ENCODE measurements around the gene PALM. TPM values are rescaled to one million over a fixed set of nuclear protein-coding genes. Genes with fewer than 3 reads are reported as not detected.
A peak's percentile ranks its signal among the peaks of the same experiment; 100 is the strongest.

The PALM gene
- total and polyA plus RNA-seq, 9 of the 15 experiments (the other 6 are each of a cell fraction or from before 2014, with no cell fraction given), result 0.04 to 6.6 (median 1.7) TPM

DNA sequence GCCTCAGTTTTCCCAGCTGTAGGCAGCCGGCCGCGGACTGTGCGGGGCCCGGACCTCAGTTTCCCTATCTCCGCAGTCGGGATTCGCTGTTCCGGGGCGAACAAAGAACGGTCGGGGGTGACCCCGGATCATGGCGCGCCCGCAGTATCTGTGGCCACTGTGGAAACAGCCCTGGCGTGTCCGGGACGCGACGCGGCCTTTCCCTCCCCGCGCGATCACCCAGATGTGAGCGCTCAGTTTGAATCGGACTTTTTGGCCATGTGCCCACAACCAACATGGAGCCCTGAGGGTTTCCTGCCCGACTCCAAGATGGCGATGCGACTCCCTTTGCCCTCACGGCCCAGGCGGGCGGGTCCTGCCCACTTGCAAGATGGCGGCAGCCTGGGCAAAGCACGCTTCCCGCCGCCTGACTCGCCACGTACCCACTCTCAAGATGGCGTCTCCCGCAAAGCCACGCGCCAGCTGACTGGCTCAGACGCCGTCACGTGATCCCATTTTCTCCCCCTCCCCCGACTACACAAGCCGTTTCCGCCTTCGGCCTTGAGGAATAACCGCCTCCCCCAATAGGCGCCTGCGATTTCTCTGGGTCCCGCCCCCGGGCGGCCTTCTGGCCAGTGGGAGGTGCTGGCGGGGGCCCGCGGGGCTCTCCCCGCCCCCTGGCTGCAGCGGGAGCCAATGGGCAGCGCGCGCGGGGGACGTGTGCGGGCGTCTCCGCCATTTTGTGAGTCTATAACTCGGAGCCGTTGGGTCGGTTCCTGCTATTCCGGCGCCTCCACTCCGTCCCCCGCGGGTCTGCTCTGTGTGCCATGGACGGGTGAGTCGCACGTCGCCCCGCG, 88.2 kb downstream of the PALM start, which contains the start of gene PTBP1 (continued):
- TF ChIP-seq, protein P1, sequence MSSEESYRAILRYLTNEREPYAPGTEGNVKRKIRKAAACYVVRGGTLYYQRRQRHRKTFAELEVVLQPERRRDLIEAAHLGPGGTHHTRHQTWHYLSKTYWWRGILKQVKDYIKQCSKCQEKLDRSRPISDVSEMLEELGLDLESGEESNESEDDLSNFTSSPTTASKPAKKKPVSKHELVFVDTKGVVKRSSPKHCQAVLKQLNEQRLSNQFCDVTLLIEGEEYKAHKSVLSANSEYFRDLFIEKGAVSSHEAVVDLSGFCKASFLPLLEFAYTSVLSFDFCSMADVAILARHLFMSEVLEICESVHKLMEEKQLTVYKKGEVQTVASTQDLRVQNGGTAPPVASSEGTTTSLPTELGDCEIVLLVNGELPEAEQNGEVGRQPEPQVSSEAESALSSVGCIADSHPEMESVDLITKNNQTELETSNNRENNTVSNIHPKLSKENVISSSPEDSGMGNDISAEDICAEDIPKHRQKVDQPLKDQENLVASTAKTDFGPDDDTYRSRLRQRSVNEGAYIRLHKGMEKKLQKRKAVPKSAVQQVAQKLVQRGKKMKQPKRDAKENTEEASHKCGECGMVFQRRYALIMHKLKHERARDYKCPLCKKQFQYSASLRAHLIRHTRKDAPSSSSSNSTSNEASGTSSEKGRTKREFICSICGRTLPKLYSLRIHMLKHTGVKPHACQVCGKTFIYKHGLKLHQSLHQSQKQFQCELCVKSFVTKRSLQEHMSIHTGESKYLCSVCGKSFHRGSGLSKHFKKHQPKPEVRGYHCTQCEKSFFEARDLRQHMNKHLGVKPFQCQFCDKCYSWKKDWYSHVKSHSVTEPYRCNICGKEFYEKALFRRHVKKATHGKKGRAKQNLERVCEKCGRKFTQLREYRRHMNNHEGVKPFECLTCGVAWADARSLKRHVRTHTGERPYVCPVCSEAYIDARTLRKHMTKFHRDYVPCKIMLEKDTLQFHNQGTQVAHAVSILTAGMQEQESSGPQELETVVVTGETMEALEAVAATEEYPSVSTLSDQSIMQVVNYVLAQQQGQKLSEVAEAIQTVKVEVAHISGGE (CRISPR knock-in tag; IDR thresholded peaks at IDR 0.05), result peak in 1 of 3 experiments; percentile 20; a peak in 1 of 6 replicates
- TF ChIP-seq, protein P2, sequence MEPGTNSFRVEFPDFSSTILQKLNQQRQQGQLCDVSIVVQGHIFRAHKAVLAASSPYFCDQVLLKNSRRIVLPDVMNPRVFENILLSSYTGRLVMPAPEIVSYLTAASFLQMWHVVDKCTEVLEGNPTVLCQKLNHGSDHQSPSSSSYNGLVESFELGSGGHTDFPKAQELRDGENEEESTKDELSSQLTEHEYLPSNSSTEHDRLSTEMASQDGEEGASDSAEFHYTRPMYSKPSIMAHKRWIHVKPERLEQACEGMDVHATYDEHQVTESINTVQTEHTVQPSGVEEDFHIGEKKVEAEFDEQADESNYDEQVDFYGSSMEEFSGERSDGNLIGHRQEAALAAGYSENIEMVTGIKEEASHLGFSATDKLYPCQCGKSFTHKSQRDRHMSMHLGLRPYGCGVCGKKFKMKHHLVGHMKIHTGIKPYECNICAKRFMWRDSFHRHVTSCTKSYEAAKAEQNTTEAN (CRISPR knock-in tag; IDR thresholded peaks at IDR 0.05), result no peak
- TF ChIP-seq FOXK1 (CRISPR knock-in tag; IDR thresholded peaks at IDR 0.05; ENCODE audit: borderline replicate concordance), result no peak
- peak; percentile 78; the same call in 1 of the 2 replicates for TF ChIP-seq JUN (IDR thresholded peaks at IDR 0.05; ENCODE audit: borderline replicate concordance, low read depth, low read length)
- no peak for TF ChIP-seq JUN (CRISPR knock-in tag; IDR thresholded peaks at IDR 0.05; ENCODE audit: borderline replicate concordance)
- TF ChIP-seq MECOM (CRISPR knock-in tag; IDR thresholded peaks at IDR 0.05), result 0 out of 2 replicates have a peak, but pooled peaks have one; percentile 18
- TF ChIP-seq HNRNPUL1 (IDR thresholded peaks at IDR 0.05; ENCODE audit: low read length), result no peak
- no peak for TF ChIP-seq TRIM24 (IDR thresholded peaks at IDR 0.05)
- TF ChIP-seq, protein P3, sequence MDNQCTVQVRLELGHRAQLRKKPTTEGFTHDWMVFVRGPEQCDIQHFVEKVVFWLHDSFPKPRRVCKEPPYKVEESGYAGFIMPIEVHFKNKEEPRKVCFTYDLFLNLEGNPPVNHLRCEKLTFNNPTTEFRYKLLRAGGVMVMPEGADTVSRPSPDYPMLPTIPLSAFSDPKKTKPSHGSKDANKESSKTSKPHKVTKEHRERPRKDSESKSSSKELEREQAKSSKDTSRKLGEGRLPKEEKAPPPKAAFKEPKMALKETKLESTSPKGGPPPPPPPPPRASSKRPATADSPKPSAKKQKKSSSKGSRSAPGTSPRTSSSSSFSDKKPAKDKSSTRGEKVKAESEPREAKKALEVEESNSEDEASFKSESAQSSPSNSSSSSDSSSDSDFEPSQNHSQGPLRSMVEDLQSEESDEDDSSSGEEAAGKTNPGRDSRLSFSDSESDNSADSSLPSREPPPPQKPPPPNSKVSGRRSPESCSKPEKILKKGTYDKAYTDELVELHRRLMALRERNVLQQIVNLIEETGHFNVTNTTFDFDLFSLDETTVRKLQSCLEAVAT (IDR thresholded peaks at IDR 0.05), result peak in 1 of 2 experiments; percentile 83; a peak in 1 of 4 replicates
- TF ChIP-seq, protein P4, sequence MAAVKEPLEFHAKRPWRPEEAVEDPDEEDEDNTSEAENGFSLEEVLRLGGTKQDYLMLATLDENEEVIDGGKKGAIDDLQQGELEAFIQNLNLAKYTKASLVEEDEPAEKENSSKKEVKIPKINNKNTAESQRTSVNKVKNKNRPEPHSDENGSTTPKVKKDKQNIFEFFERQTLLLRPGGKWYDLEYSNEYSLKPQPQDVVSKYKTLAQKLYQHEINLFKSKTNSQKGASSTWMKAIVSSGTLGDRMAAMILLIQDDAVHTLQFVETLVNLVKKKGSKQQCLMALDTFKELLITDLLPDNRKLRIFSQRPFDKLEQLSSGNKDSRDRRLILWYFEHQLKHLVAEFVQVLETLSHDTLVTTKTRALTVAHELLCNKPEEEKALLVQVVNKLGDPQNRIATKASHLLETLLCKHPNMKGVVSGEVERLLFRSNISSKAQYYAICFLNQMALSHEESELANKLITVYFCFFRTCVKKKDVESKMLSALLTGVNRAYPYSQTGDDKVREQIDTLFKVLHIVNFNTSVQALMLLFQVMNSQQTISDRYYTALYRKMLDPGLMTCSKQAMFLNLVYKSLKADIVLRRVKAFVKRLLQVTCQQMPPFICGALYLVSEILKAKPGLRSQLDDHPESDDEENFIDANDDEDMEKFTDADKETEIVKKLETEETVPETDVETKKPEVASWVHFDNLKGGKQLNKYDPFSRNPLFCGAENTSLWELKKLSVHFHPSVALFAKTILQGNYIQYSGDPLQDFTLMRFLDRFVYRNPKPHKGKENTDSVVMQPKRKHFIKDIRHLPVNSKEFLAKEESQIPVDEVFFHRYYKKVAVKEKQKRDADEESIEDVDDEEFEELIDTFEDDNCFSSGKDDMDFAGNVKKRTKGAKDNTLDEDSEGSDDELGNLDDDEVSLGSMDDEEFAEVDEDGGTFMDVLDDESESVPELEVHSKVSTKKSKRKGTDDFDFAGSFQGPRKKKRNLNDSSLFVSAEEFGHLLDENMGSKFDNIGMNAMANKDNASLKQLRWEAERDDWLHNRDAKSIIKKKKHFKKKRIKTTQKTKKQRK (IDR thresholded peaks at IDR 0.05; ENCODE audit: borderline replicate concordance, low read depth, low read length), result peak; percentile 88
- TF ChIP-seq KLF1 (tag; IDR thresholded peaks at IDR 0.05), result no peak
- TF ChIP-seq CSDE1 (IDR thresholded peaks at IDR 0.05), result peak in 1 of 2 experiments; percentile 99; a peak in 2 of 4 replicates
- no peak for TF ChIP-seq ETS2 (tag; IDR thresholded peaks at IDR 0.05; ENCODE audit: borderline replicate concordance, poor library complexity, severe bottlenecking)
- TF ChIP-seq ZZZ3 (IDR thresholded peaks at IDR 0.05), result no peak
- TF ChIP-seq SMARCC2 (IDR thresholded peaks at IDR 0.05; ENCODE audit: low read depth), result no peak
- TF ChIP-seq E2F3 (CRISPR knock-in tag; IDR thresholded peaks at IDR 0.05), result peak; percentile 83; the same call in 1 of the 2 replicates
- TF ChIP-seq CXXC5 (CRISPR knock-in tag; IDR thresholded peaks at IDR 0.05), result peak; percentile 96

Data from K562 (cell line).